Measurements from ENCODE around the gene MRPL53.

MRPL53 gene

GRCh38 chr2:74511104-74511989 is 38.9 kb upstream of the MRPL53 start:
- H3K27me3 ChIP-seq: peaks cover 84% of the 10 kb centered on the region
- H3K4me2 ChIP-seq: no peak overlapping the region
- H3K9me3 ChIP-seq: peaks cover 24% of the 10 kb centered on the region; the same call in 1 of the 2 replicates
- no peak overlapping the region for H3K9ac ChIP-seq
- H3K4me1 ChIP-seq: peaks cover 32% of the 10 kb centered on the region
- no peak overlapping the region for H3K4me3 ChIP-seq
- no peaks in the 10 kb centered on the region for H3K36me3 ChIP-seq
- no peak overlapping the region for H3K27ac ChIP-seq
- no peak for TF ChIP-seq Cebpa-rat (IDR thresholded peaks at IDR 0.05)
- peaks cover 34% of the 10 kb centered on the region for H4K20me1 ChIP-seq

GRCh38 chr2:74510272-74510671 is 37.8 kb upstream of the MRPL53 start:
- no peak overlapping the region for H3K4me2 ChIP-seq
- H3K4me3 ChIP-seq: no peak overlapping the region
- no peak for TF ChIP-seq Cebpa-rat (IDR thresholded peaks at IDR 0.05)
- no peak overlapping the region for H3K27ac ChIP-seq
- H3K36me3 ChIP-seq: peaks cover 9% of the 10 kb centered on the region
- peaks cover 13% of the 10 kb centered on the region; the same call in 1 of the 2 replicates for H3K9me3 ChIP-seq
- peaks cover 43% of the 10 kb centered on the region for H3K4me1 ChIP-seq
- peaks cover 81% of the 10 kb centered on the region for H3K27me3 ChIP-seq
- H3K9ac ChIP-seq: no peak overlapping the region
- peaks cover 29% of the 10 kb centered on the region for H4K20me1 ChIP-seq

- Histone ChIP-seq H3K4me1 (peaks cover 33% of the 10 kb centered on the region), H3K27me3 (peaks cover 81% of the 10 kb centered on the region), H3K9ac (peak overlapping the region; percentile 98), H3K27ac (peak overlapping the region; percentile 99), H3K4me3 (peak overlapping the region; percentile 82), H3K9me3 (0 out of 2 replicates have a peak, but pooled peaks cover 2% of the 10 kb centered on the region), H3K4me2 (peak overlapping the region; percentile 95), H4K20me1 (peaks cover 15% of the 10 kb centered on the region; the same call in 1 of the 2 replicates), H3K36me3 (peaks cover 15% of the 10 kb centered on the region)
- TF ChIP-seq Cebpa-rat (IDR thresholded peaks at IDR 0.05): no peak
These were observed 35.5 kb upstream of the MRPL53 start for GRCh38 chr2:74507926-74508520.

GRCh38 chr2:74507145-74507925 is 34.9 kb upstream of the MRPL53 start, which contains the start of gene PCGF1:
Gene PCGF1 (minus strand): TSS chr2:74507695. CDS start chr2:74507668, 27 bp downstream.
- H4K20me1 ChIP-seq: 0 out of 2 replicates have a peak, but pooled peaks cover 13% of the 10 kb centered on the region
- H3K27ac ChIP-seq: peak within 1 kb of the TSS; percentile 99
- H3K9me3 ChIP-seq: no peaks in the 10 kb centered on the region
- peaks cover 39% of the 10 kb centered on the region for H3K4me1 ChIP-seq
- peak within 1 kb of the TSS; percentile 98 for H3K9ac ChIP-seq
- TF ChIP-seq Cebpa-rat (IDR thresholded peaks at IDR 0.05): no peak; the same call in 1 of the 2 replicates
- peak within 1 kb of the TSS; percentile 95 for H3K4me2 ChIP-seq
- H3K27me3 ChIP-seq: peaks cover 81% of the 10 kb centered on the region
- H3K4me3 ChIP-seq: peak within 1 kb of the TSS; percentile 82
- peaks cover 15% of the 10 kb centered on the region for H3K36me3 ChIP-seq

GRCh38 chr2:74505448-74506246 is 33.2 kb upstream of the MRPL53 start:
- peaks cover 39% of the 10 kb centered on the region for H3K4me1 ChIP-seq
- peaks cover 15% of the 10 kb centered on the region for H3K36me3 ChIP-seq
- no peak overlapping the region for H3K4me3 ChIP-seq
- no peak for TF ChIP-seq Cebpa-rat (IDR thresholded peaks at IDR 0.05)
- H4K20me1 ChIP-seq: peaks cover 27% of the 10 kb centered on the region
- no peak overlapping the region for H3K27ac ChIP-seq
- no peaks in the 10 kb centered on the region for H3K9me3 ChIP-seq
- H3K4me2 ChIP-seq: peak overlapping the region; percentile 76
- peaks cover 81% of the 10 kb centered on the region for H3K27me3 ChIP-seq
- H3K9ac ChIP-seq: 0 out of 2 replicates have a peak overlapping the region, but pooled peaks have one; percentile 3

- no peak overlapping the region for H3K4me2 ChIP-seq
- peaks cover 39% of the 10 kb centered on the region for H3K4me1 ChIP-seq
- no peaks in the 10 kb centered on the region for H3K9me3 ChIP-seq
- no peak overlapping the region for H3K27ac ChIP-seq
- peaks cover 37% of the 10 kb centered on the region for H4K20me1 ChIP-seq
- peaks cover 81% of the 10 kb centered on the region for H3K27me3 ChIP-seq
- TF ChIP-seq Cebpa-rat (IDR thresholded peaks at IDR 0.05): no peak
- no peak overlapping the region for H3K9ac ChIP-seq
- no peak overlapping the region for H3K4me3 ChIP-seq
- peaks cover 15% of the 10 kb centered on the region for H3K36me3 ChIP-seq
These were observed 32.1 kb upstream of the MRPL53 start for GRCh38 chr2:74504591-74504990.

GRCh38 chr2:74503506-74504475 is 31.3 kb upstream of the MRPL53 start:
- Histone ChIP-seq H3K4me3 (no peak overlapping the region), H3K27me3 (peaks cover 81% of the 10 kb centered on the region), H4K20me1 (peaks cover 45% of the 10 kb centered on the region), H3K9ac (no peak overlapping the region), H3K36me3 (peaks cover 15% of the 10 kb centered on the region), H3K9me3 (no peaks in the 10 kb centered on the region), H3K27ac (no peak overlapping the region), H3K4me2 (no peak overlapping the region; the same call in 1 of the 2 replicates), H3K4me1 (peaks cover 39% of the 10 kb centered on the region)
- no peak for TF ChIP-seq Cebpa-rat (IDR thresholded peaks at IDR 0.05)
